NCI-H2107 treated with DMSO at 0.1 percent for 48 hours (cell line): Measurements from ENCODE around the gene ABCG8.
"Not testable (repeated sequence)": the region's sequence is repeated elsewhere in the genome, so short reads cannot be mapped to it uniquely, and the experiment has no call there.

Source experiments
- DNase-seq: peaks from one replicate; lab custom pipeline; 2025; ENCODE audit not compliant: unreplicated experiment; lab: John Stamatoyannopoulos, UW

The ABCG8 gene

GRCh38 chr2:43906448-43907109 lies 67.8 kb downstream of the ABCG8 start:
- no peak for DNase-seq

GRCh38 chr2:43911136-43911790 lies 72.5 kb downstream of the ABCG8 start:
- not testable (repeated sequence) for DNase-seq

DNA sequence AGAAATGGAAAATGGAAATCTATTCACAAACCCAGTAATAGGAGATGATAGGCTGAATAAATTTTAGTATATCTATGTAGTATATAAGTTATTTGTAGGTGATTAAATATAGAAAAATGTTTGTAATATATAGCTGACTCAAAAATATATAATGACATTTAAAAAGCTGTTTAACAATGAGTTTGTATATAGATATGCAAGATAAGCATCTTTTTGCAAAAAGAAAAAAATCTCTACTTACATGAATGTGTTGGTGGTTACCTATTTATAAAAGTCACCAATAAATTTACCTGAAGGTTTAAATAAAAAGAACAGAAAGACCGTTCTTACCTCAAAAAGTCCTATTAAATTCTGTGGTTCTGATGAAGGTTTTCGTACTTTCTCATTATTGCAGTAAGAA lies 85.7 kb downstream of the ABCG8 start:
- DNase-seq = no peak

GRCh38 chr2:43925431-43925830 lies 86.7 kb downstream of the ABCG8 start:
- DNase-seq = no peak

DNA sequence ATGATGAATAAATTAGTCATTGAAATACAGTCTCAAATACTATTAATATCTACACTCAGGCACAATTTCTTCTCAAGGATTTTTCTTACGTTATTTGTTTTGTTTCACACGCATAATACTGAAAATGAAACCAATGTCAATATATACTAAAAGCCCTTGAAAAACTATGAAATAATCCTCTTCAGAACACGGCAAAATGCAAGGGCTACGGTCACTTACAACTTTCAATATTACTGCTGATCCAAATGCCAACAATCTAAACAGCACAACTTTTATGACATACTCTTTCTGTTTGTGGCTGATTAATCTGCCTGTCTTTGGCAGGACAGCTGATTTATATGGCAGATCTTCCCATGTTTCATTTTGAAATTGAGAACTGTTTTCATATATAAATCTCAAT lies 88.7 kb downstream of the ABCG8 start:
- no peak for DNase-seq

GRCh38 chr2:43931293-43931692 lies 92.5 kb downstream of the ABCG8 start:
- DNase-seq = no peak
